HUES64 (cell line): ENCODE results near the gene KLHDC2.
"Not testable (repeated sequence)": the region's sequence is repeated elsewhere in the genome, so short reads cannot be mapped to it uniquely, and the experiment has no call there.

Source experiments
- H3K27ac ChIP-seq: 2 replicates; pipeline ENCODE4 v1.7.0; 2013; ENCODE audit warnings: low read depth, low read length, inconsistent platforms
- H3K27me3 ChIP-seq: 2 replicates; pipeline ENCODE4 v1.6.1; 2013; ENCODE audit warnings: mild to moderate bottlenecking, low read length; ENCODE audit not compliant: insufficient read depth
- H3K36me3 ChIP-seq: 2 replicates; pipeline ENCODE4 v1.6.1; 2013; ENCODE audit warnings: mild to moderate bottlenecking, low read length; ENCODE audit not compliant: insufficient read depth
- H3K4me1 ChIP-seq: 2 replicates; pipeline ENCODE4 v1.6.1; 2013; ENCODE audit warnings: mild to moderate bottlenecking, low read length, moderate library complexity; ENCODE audit not compliant: insufficient read depth
- H3K4me3 ChIP-seq: 2 replicates; pipeline ENCODE4 v1.5.1; 2013; ENCODE audit warnings: mild to moderate bottlenecking, low read length, moderate library complexity
- H3K9ac ChIP-seq: 2 replicates; pipeline ENCODE4 v1.6.1; 2013; ENCODE audit warnings: mild to moderate bottlenecking, low read depth, low read length
- H3K9me3 ChIP-seq: 2 replicates; pipeline ENCODE4 v1.6.1; 2013; ENCODE audit warnings: low read depth, low read length; ENCODE audit not compliant: insufficient read depth
- WGBS: fragments of 150-250, 120-280 bp; methylation state at CpG from one replicate; pipeline ENCODE4 v1.1.7; 2013; ENCODE audit warnings: missing lambda C conversion rate; 5-methylcytosine and 5-hydroxymethylcytosine counted together

Gene KLHDC2

GRCh38 chr14:49781040-49781439 lies 13.1 kb downstream of the KLHDC2 start:
- not testable (repeated sequence) for H3K9ac ChIP-seq, H3K4me1 ChIP-seq, H3K9me3 ChIP-seq, H3K27ac ChIP-seq, H3K27me3 ChIP-seq, H3K4me3 ChIP-seq
- H3K36me3 ChIP-seq: peaks cover 96% of the 10 kb centered on the region
- WGBS: 97% methylated on average over 7 of the region's 7 CpGs

- peaks cover 100% of the 10 kb centered on the region for H3K36me3 ChIP-seq
- no peaks in the 10 kb centered on the region for H3K27me3 ChIP-seq
- H3K4me3 ChIP-seq: no peak overlapping the region
- H3K9ac ChIP-seq: no peak overlapping the region
- no peaks in the 10 kb centered on the region for H3K9me3 ChIP-seq
- H3K4me1 ChIP-seq: no peaks in the 10 kb centered on the region
- H3K27ac ChIP-seq: no peak overlapping the region
- 96% methylated on average over 3 of the region's 3 CpGs for WGBS
Observed at GRCh38 chr14:49783394-49784014, 15.6 kb downstream of the KLHDC2 start.

- no peaks in the 10 kb centered on the region for H3K9me3 ChIP-seq
- H3K9ac ChIP-seq: no peak overlapping the region
- WGBS: 95% methylated on average over 2 of the region's 2 CpGs
- no peaks in the 10 kb centered on the region for H3K27me3 ChIP-seq
- no peaks in the 10 kb centered on the region for H3K4me1 ChIP-seq
- peaks cover 95% of the 10 kb centered on the region for H3K36me3 ChIP-seq
- H3K27ac ChIP-seq: no peak overlapping the region
- H3K4me3 ChIP-seq: no peak overlapping the region
Observed at GRCh38 chr14:49786315-49786714, 18.4 kb downstream of the KLHDC2 start.

GRCh38 chr14:49792618-49793017 lies 24.7 kb downstream of the KLHDC2 start:
- WGBS: 0% methylated on average over 1 of the region's 1 CpG
- Histone ChIP-seq H3K27ac (no peak overlapping the region), H3K27me3 (no peaks in the 10 kb centered on the region), H3K4me3 (no peak overlapping the region), H3K9me3 (no peaks in the 10 kb centered on the region), H3K36me3 (peaks cover 90% of the 10 kb centered on the region), H3K4me1 (no peaks in the 10 kb centered on the region), H3K9ac (no peak overlapping the region)

GRCh38 chr14:49796025-49796424 lies 28.1 kb downstream of the KLHDC2 start:
- Histone ChIP-seq H3K4me3 (no peak overlapping the region), H3K27me3 (no peaks in the 10 kb centered on the region), H3K9ac (no peak overlapping the region), H3K4me1 (no peaks in the 10 kb centered on the region), H3K9me3 (no peaks in the 10 kb centered on the region), H3K36me3 (peaks cover 92% of the 10 kb centered on the region), H3K27ac (no peak overlapping the region)
- WGBS: 82% methylated on average over 1 of the region's 2 CpGs

- no peak overlapping the region for H3K9ac ChIP-seq
- 0% methylated on average over 1 of the region's 1 CpG for WGBS
- peaks cover 93% of the 10 kb centered on the region for H3K36me3 ChIP-seq
- H3K4me1 ChIP-seq: peaks cover 10% of the 10 kb centered on the region; the same call in 1 of the 2 replicates
- H3K27ac ChIP-seq: peak overlapping the region; percentile 46; the same call in 1 of the 2 replicates
- H3K4me3 ChIP-seq: no peak overlapping the region
- H3K27me3 ChIP-seq: no peaks in the 10 kb centered on the region
- no peaks in the 10 kb centered on the region for H3K9me3 ChIP-seq
Observed at GRCh38 chr14:49808780-49809179, 40.8 kb downstream of the KLHDC2 start.

GRCh38 chr14:49816118-49816517 lies 48.2 kb downstream of the KLHDC2 start:
- H3K9me3 ChIP-seq, H3K4me1 ChIP-seq, H3K27me3 ChIP-seq, H3K9ac ChIP-seq, H3K4me3 ChIP-seq, H3K27ac ChIP-seq: not testable (repeated sequence)
- H3K36me3 ChIP-seq: peaks cover 86% of the 10 kb centered on the region
- 88% methylated on average over 1 of the region's 2 CpGs for WGBS

- H3K27me3 ChIP-seq: no peaks in the 10 kb centered on the region
- 97% methylated on average over 3 of the region's 3 CpGs for WGBS
- no peak overlapping the region for H3K27ac ChIP-seq
- H3K9me3 ChIP-seq: peaks cover 6% of the 10 kb centered on the region
- no peak overlapping the region for H3K9ac ChIP-seq
- no peaks in the 10 kb centered on the region for H3K4me1 ChIP-seq
- peaks cover 79% of the 10 kb centered on the region for H3K36me3 ChIP-seq
- H3K4me3 ChIP-seq: no peak overlapping the region
Observed at GRCh38 chr14:49816844-49817243, 48.9 kb downstream of the KLHDC2 start.

- peaks cover 77% of the 10 kb centered on the region for H3K36me3 ChIP-seq
- 97% methylated on average over 12 of the region's 12 CpGs for WGBS
- H3K4me3 ChIP-seq: no peak overlapping the region
Observed at GRCh38 chr14:49820176-49820575, 52.2 kb downstream of the KLHDC2 start.

GRCh38 chr14:49828640-49829039 lies 60.7 kb downstream of the KLHDC2 start:
- peaks cover 100% of the 10 kb centered on the region for H3K36me3 ChIP-seq
- no peak overlapping the region for H3K4me3 ChIP-seq
- H3K27ac ChIP-seq: no peak overlapping the region
- no peak overlapping the region for H3K9ac ChIP-seq
- no peaks in the 10 kb centered on the region for H3K4me1 ChIP-seq
- H3K27me3 ChIP-seq: no peaks in the 10 kb centered on the region
- WGBS: no CpG with 5 or more reads among the region's 2 CpGs
- H3K9me3 ChIP-seq: no peaks in the 10 kb centered on the region

More at GRCh38 chr14:49820176-49820575, 52.2 kb downstream of the KLHDC2 start:
- peaks cover 6% of the 10 kb centered on the region for H3K9me3 ChIP-seq
- H3K9ac ChIP-seq: no peak overlapping the region
- no peak overlapping the region for H3K27ac ChIP-seq
- no peaks in the 10 kb centered on the region for H3K27me3 ChIP-seq
- H3K4me1 ChIP-seq: no peaks in the 10 kb centered on the region
